GM19099 (cell line): Measurements from ENCODE around the gene LARP6.

Experiments used
- POLR2A ChIP-seq: IDR thresholded peaks from 3 replicates; pipeline ENCODE4 v1.6.1; 2011; ENCODE audit warnings: low read depth; ENCODE audit not compliant: insufficient read length; ENCODE audit errors: extremely low read depth

LARP6 gene

GRCh38 chr15:70863450-70864218 lies 9.7 kb upstream of the LARP6 start:
- no peak for TF ChIP-seq POLR2A

GRCh38 chr15:70859998-70860397 lies 6.0 kb upstream of the LARP6 start:
- no peak for TF ChIP-seq POLR2A

GRCh38 chr15:70859322-70859908 lies 5.5 kb upstream of the LARP6 start:
- TF ChIP-seq POLR2A: no peak

DNA sequence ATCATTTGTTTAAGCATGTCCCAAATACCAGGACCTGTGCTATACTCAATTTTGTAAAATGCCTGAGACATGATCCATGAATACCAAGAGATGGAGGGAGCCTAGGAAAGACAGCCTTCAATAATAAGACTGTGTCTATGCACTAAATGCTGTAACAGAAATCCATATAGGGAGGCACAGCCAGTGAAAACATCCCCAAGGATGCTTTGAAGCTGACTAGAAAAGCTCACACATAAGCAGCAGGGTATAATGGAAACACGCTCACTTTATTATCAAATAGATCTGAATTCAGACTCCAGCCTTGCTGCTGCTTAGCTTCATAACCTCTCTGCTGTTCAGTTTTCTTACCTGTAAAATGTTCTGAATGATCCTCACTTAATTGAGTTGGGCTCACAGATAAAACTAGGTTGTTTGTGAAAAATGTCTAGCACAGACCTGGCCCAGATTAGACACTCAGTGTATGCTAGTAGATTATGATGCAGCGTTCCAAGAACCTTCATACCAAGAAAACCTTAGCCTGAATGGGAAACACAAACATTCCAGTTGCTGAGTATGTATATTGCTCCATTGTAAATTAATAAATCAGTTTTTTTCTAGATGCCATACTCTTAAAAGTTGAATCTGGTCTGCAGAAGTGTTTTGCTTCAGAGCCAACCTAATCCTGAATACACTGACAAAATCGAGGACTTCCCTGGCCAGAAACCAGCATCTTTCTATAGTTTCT lies 3.8 kb upstream of the LARP6 start:
- TF ChIP-seq POLR2A: no peak

- no peak for TF ChIP-seq POLR2A
Measured at GRCh38 chr15:70856884-70857561, 3.1 kb upstream of the LARP6 start.

DNA sequence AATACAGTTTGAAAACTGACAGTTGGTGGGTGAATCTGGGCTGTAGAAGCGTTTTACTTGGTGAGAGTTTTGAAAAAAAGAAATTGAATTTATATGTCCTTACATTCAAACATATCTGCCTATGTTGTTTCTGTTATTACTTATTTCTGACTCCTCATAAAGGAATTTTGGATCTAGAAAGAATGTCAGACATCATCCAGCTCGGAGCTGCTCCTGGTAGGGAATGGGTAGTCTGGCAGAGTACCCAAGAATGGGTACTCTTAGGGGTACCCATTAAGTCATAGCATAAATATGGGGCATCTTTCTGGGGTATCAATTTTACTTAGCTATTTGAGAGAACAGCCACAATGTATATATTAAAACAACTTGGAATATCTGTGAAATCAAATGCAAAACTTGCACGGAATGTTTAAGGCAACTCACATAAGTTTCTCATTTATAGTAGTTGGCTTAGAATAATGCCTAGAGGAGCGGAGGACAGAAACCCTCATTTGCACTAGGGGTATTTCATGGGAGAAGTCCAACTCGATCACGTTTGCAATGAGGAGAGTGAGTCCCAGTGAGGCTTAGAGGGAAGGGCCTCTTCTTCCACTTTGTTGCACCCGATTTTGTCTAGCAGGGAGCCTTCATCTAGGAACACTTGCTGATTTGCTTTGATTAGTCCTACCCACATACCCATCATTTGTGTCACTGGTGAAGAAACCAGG lies 2.4 kb upstream of the LARP6 start:
- TF ChIP-seq POLR2A: no peak

- no peak for TF ChIP-seq POLR2A
Measured at GRCh38 chr15:70855764-70856163, 1.8 kb upstream of the LARP6 start.

DNA sequence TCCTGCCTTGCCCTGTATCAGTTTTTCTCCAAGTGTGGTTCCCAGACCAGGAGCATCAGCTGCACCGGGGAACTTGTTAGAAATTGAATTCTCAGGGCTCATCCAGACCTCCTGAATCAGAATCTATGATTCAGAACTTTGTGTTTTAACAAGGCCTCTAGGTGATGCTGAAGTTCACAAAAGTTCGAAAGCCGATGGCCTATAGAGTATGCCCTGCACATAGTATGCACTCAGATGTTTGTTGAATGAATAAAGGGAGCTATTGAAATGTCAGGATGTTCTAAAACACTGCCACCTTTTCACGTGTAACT lies 664 bp upstream of the LARP6 start:
- TF ChIP-seq POLR2A: no peak

- TF ChIP-seq POLR2A: no peak
Measured at GRCh38 chr15:70853318-70853972, 512 bp downstream of the LARP6 start.

- no peak for TF ChIP-seq POLR2A
Measured at GRCh38 chr15:70852501-70853317, 1.2 kb downstream of the LARP6 start.

GRCh38 chr15:70851889-70852288 lies 2.1 kb downstream of the LARP6 start:
- no peak for TF ChIP-seq POLR2A

DNA sequence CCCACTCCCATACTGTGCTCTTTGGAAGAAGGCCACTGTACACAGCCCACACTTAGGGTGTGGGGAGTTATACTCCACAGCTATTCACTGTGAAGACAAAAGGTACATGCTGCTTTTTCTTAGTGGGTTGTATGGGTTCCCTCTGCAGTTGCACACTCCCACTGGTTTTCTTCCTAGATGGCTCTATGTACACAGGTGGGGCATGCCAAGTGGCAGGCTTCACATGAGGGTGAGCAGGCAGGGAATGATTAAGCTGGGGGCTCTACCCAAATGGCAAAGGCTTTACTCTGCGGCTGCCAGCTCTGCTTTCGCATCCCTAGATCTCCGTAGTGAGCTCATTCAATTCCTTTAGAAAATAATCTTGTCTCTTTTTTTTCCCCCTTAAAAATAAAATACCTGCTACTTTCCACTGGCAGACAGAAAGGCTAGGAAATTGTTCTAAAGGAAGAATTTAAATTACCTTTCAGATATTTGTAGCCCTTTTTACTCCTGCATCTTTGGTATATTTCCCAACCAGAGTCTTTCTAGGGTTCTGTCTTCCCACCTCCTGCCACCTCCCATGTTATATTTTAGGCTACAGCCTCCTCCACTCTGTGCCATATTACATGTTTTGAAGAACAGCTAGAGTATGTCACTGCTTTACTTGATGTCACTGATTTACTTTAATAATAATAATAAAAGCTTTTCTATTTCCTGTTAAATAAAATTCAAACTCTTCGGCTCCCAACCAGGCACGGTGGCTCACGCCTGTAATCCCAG lies 8.2 kb downstream of the LARP6 start:
- no peak for TF ChIP-seq POLR2A

GRCh38 chr15:70837476-70837875 lies 16.5 kb downstream of the LARP6 start:
- no peak for TF ChIP-seq POLR2A
